ENCODE data around the gene PALM.

DNA sequence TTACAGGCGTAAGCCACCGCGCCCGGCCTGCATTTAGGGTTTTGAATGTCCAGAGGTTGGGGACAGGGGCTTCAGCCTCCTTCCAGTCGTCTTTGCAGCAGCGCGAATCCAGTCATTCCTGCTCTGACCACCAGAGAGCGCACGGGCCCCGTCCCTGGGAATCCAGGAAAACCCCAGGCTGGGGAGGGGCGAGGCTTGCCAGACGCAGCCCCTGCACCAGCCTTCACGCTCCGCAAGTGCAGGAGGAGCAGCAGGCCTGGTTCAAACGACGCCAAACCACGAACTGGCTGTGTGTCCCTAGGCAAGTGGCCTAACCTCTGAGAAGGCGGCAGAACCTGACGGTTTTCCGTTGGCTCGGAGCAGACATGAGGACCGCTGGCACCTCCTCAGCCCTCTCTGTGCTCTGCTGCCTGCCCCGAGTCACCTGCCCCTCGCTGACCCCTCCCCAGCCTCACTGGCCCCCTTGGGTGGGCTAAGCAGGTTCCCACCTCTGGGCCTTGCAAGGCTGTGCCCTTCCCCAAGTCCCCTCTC lies 43.8 kb upstream of the PALM start:
- TF ChIP-seq POLR2AphosphoS5 (IDR thresholded peaks at IDR 0.05) (peak; percentile 13 to 55 (median 37)), POLR2A (IDR thresholded peaks at IDR 0.05) (no peak)
- TF ChIP-seq, protein P1, sequence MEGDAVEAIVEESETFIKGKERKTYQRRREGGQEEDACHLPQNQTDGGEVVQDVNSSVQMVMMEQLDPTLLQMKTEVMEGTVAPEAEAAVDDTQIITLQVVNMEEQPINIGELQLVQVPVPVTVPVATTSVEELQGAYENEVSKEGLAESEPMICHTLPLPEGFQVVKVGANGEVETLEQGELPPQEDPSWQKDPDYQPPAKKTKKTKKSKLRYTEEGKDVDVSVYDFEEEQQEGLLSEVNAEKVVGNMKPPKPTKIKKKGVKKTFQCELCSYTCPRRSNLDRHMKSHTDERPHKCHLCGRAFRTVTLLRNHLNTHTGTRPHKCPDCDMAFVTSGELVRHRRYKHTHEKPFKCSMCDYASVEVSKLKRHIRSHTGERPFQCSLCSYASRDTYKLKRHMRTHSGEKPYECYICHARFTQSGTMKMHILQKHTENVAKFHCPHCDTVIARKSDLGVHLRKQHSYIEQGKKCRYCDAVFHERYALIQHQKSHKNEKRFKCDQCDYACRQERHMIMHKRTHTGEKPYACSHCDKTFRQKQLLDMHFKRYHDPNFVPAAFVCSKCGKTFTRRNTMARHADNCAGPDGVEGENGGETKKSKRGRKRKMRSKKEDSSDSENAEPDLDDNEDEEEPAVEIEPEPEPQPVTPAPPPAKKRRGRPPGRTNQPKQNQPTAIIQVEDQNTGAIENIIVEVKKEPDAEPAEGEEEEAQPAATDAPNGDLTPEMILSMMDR (IDR thresholded peaks at IDR 0.05), result peak; percentile 91 to 96 (median 95)
